Psoas muscle (tissue), 8 donors: ENCODE results near the gene MVK. TPM values are rescaled to one million over a fixed set of nuclear protein-coding genes. Genes with fewer than 3 reads are reported as not detected.

Experiments used
- ATAC-seq, 4 donors: fragments of 200-7000 bp; cut with Tn5 transposase; one replicate each; pipeline ENCODE4 v1.9.1; 2020; ENCODE audit warnings: moderate library complexity in 3 of 4, mild to moderate bottlenecking in 2 of 4
- DNase-seq, 2 donors: peaks; one replicate each; pipeline ENCODE4 v3.0.0-alpha.2; 2020
- H3K27ac ChIP-seq: fragments of 200-600 bp; one replicate; pipeline ENCODE4 v1.8.0; 2022
- H3K27me3 ChIP-seq, 3 donors: fragments of 200-600 bp in 1 of 3; one replicate each; pipeline versions ENCODE4 v1.6.1 to v1.8.0; 2013 to 2022; ENCODE audit warnings: low read length in 2 of 3, mild to moderate bottlenecking in 2 of 3, moderate library complexity in 1 of 3; ENCODE audit not compliant: insufficient read depth in 3 of 3
- H3K36me3 ChIP-seq, 2 donors: fragments of 200-600 bp in 1 of 2; one replicate each; pipeline versions ENCODE4 v1.6.1 to v1.8.0; 2013 to 2022; ENCODE audit warnings: low read depth in 1 of 2, mild to moderate bottlenecking in 1 of 2, moderate library complexity in 1 of 2; ENCODE audit not compliant: insufficient read depth in 1 of 2
- H3K4me1 ChIP-seq: fragments of 200-600 bp; one replicate; pipeline ENCODE4 v1.8.0; 2022
- H3K4me3 ChIP-seq: fragments of 200-600 bp; one replicate; pipeline ENCODE4 v1.8.0; 2022; ENCODE audit warnings: mild to moderate bottlenecking
- H3K9me3 ChIP-seq: fragments of 200-600 bp; one replicate; pipeline ENCODE4 v1.8.0; 2022
- WGBS, 3 donors: extraction: QIAGEN DNeasy Blood & Tissue Kit; methylation state at CpG; one replicate each; pipeline versions ENCODE4 v1.1.6 to v1.1.7; 2013; 5-methylcytosine and 5-hydroxymethylcytosine counted together
- intact Hi-C, 2 donors: fragments of 100-400 bp; cut with DNase I; formaldehyde crosslinking; loops; one replicate each; pipeline versions ENCODE4 v1.11.0 to v1.14.2; 2022
- polyA plus RNA-seq, 3 donors: library from polyadenylated mRNA; stranded (reverse); fragments of 200-250 nt; gene quantifications; one replicate each; pipeline ENCODE4 v1.2.3, GENCODE V29; 2013
- total RNA-seq, 4 donors: library from RNA; stranded (reverse); fragmentation: NEBNext Ultra II Directional in 2 of 4; extraction: Animal tissue kit (Norgen Biotek cat#: 25700) in 2 of 4; gene quantifications; one replicate each; pipeline versions ENCODE4 v1.2.1 to v1.2.4, GENCODE V29; 2021 to 2023
- TF ChIP-seq, protein P1 (sequence below): fragments of 200-600 bp; IDR thresholded peaks from one replicate; pipeline ENCODE4 v1.8.0; 2022; ENCODE audit warnings: antibody characterized with exemption
- donor health status: healthy with polysubstance abuse.
- donor health status: DM: no; HTN: no; CAD: no; lungs with moderate emphysema.
- donor health status: Bipolar disorder and iron deficiency.
- donor health status: healthy.
- donor health status: DM: yes; HTN: yes; CAD: no.
- donor health status: DM: no; HTN: no; CAD: no.
- donor health status: DM: no; HTN: no; CAD: no.
- donor health status: DM: yes; HTN: yes; CAD: no.

The MVK gene
- total and polyA plus RNA-seq, 7 donors, result 6.4 to 11.4 (median 9.7) TPM

DNA sequence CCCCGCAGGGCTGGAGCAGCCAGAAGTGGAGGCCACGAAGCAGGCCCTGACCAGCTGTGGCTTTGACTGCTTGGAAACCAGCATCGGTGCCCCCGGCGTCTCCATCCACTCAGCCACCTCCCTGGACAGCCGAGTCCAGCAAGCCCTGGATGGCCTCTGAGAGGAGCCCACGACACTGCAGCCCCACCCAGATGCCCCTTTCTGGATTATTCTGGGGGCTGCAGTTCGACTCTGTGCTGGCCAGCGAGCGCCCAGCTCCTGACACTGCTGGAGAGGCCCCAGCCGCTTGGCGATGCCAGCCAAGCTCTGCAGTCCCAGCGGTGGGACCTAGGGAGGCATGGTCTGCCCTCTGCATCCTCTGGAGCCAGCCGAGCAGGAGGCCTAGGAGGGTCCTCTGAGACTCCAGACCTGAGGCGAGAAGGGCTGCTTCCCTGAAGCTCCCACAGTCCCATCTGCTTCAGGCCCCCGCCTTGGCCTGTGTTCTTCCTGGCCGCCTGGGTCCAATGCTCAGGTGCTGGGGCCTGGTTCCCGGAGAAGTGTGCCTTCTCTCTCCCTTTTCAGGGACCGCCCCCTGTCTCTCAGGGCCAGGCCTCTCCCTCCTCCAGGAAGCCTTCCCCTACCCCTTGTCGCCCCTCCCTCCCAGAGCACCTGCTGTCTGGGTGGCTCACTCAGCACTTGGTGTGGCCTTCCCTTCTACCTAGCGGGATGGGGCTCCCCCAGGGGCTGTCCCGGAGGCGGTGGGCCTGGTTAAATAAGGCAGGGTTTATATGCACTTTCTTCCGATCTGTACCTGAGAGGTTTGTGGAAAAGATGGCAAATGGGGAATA is 23.0 kb downstream of the MVK start:
- H3K4me1 ChIP-seq, result peaks cover 42% of the 10 kb centered on the region
- H3K27ac ChIP-seq, result no peak overlapping the region
- H3K9me3 ChIP-seq, result no peaks in the 10 kb centered on the region
- H3K27me3 ChIP-seq, result no peaks in the 10 kb centered on the region
- intact Hi-C loops, result loop anchor here (1.0 to 5.0 kb wide), 3 partner anchors 74 to 179 kb away; no protein-coding TSS in a partner anchor
- DNase-seq (no peak), ATAC-seq (no peak)
- H3K36me3 ChIP-seq, result peaks cover 0 to 6% of the 10 kb centered on the region in 2 donors
- no peak overlapping the region for H3K4me3 ChIP-seq
- TF ChIP-seq, protein P1, sequence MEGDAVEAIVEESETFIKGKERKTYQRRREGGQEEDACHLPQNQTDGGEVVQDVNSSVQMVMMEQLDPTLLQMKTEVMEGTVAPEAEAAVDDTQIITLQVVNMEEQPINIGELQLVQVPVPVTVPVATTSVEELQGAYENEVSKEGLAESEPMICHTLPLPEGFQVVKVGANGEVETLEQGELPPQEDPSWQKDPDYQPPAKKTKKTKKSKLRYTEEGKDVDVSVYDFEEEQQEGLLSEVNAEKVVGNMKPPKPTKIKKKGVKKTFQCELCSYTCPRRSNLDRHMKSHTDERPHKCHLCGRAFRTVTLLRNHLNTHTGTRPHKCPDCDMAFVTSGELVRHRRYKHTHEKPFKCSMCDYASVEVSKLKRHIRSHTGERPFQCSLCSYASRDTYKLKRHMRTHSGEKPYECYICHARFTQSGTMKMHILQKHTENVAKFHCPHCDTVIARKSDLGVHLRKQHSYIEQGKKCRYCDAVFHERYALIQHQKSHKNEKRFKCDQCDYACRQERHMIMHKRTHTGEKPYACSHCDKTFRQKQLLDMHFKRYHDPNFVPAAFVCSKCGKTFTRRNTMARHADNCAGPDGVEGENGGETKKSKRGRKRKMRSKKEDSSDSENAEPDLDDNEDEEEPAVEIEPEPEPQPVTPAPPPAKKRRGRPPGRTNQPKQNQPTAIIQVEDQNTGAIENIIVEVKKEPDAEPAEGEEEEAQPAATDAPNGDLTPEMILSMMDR, result no peak
- WGBS, 3 donors, result 89 to 90% (median 89%) methylated on average over 22 to 24 of the region's 24 CpGs

GRCh38 chr12:109597414-109597794 is 23.8 kb downstream of the MVK start:
- WGBS, 3 donors, result 40 to 48% (median 43%) methylated on average over 11 of the region's 11 CpGs
- peaks cover 0 to 4% of the 10 kb centered on the region in 2 donors for H3K36me3 ChIP-seq
- H3K9me3 ChIP-seq, result no peaks in the 10 kb centered on the region
- H3K4me3 ChIP-seq, result no peak overlapping the region
- H3K4me1 ChIP-seq, result peaks cover 39% of the 10 kb centered on the region
- ATAC-seq, result no peak
- no peaks in the 10 kb centered on the region for H3K27me3 ChIP-seq
- no peak overlapping the region for H3K27ac ChIP-seq
- intact Hi-C loops, result loop anchor here (1.0 to 5.0 kb wide), 3 partner anchors 75 to 178 kb away; no protein-coding TSS in a partner anchor
- DNase-seq, result no peak
- TF ChIP-seq, protein P1, result no peak

DNA sequence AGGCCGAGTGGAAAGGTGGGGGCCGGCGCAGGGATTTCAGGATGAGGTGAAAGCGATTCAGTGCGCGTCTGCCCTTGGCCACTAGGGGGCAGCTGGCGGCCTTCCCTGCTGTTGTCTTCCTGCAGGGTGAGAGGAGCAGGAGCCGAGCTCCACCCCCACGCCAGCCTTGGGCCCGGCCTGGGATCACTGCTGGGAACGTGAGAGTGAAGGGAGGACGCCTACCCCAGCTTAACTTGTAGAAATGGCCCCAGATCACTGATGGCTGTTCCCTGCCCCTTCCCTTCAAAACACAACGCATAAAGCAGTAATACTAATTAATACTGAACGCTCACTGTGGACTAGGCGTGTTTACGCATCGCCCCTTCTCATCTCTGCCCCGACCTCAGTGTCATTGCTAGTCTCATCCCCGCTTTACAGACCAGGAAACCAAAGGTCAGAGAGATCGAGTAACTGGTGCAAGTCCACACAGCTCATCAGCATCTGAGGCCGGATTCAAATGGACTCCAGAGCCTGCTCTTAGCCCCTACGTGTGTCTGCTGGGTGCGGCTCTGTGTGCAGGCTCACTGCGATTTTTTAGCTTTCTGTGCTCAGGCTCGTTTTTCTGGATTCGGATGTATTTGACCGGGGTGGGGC is 24.3 kb downstream of the MVK start:
- Histone ChIP-seq H3K9me3 (no peaks in the 10 kb centered on the region), H3K4me3 (no peak overlapping the region), H3K4me1 (peaks cover 34% of the 10 kb centered on the region), H3K36me3 (peaks cover 0 to 4% of the 10 kb centered on the region in 2 donors), H3K27ac (no peak overlapping the region), H3K27me3 (no peaks in the 10 kb centered on the region)
- TF ChIP-seq, protein P1, result peak; percentile 95
- 33 to 40% (median 34%) methylated on average over 27 of the region's 27 CpGs for WGBS, 3 donors
- intact Hi-C loops, result loop anchor here (1.0 to 5.0 kb wide), 3 partner anchors 76 to 177 kb away; no protein-coding TSS in a partner anchor
- DNase-seq (peak; percentile 87 to 93), ATAC-seq (peak; percentile 76 to 90 (median 82))

- no peak overlapping the region for H3K27ac ChIP-seq
- H3K36me3 ChIP-seq, result peaks cover 0 to 4% of the 10 kb centered on the region in 2 donors
- peaks cover 30% of the 10 kb centered on the region for H3K4me1 ChIP-seq
- WGBS, 3 donors, result 48 to 70% (median 56%) methylated on average over 11 of the region's 11 CpGs
- H3K9me3 ChIP-seq, result no peaks in the 10 kb centered on the region
- TF ChIP-seq, protein P1, result no peak
- ATAC-seq (no peak), DNase-seq (no peak)
- intact Hi-C loops, result loop anchor here in 1 of 2 donors (5.0 kb wide), 2 partner anchors 76 to 119 kb away; no protein-coding TSS in a partner anchor
- H3K4me3 ChIP-seq, result no peak overlapping the region
- no peaks in the 10 kb centered on the region for H3K27me3 ChIP-seq
Measured at GRCh38 chr12:109598428-109598854, 24.8 kb downstream of the MVK start.
